HG02970 (cell line): ENCODE results near the gene ZMYM3.
"Not testable (repeated sequence)": the region's sequence is repeated elsewhere in the genome, so short reads cannot be mapped to it uniquely, and the experiment has no call there.

Experiments
- ATAC-seq: cut with Tn5 transposase; IDR thresholded peaks from one replicate; pipeline ENCODE4 v1.9.1; 2021; ENCODE audit warnings: mild to moderate bottlenecking, moderate library complexity, moderate number of reproducible peaks; ENCODE audit not compliant: unreplicated experiment, low FRiP score

The ZMYM3 gene

DNA sequence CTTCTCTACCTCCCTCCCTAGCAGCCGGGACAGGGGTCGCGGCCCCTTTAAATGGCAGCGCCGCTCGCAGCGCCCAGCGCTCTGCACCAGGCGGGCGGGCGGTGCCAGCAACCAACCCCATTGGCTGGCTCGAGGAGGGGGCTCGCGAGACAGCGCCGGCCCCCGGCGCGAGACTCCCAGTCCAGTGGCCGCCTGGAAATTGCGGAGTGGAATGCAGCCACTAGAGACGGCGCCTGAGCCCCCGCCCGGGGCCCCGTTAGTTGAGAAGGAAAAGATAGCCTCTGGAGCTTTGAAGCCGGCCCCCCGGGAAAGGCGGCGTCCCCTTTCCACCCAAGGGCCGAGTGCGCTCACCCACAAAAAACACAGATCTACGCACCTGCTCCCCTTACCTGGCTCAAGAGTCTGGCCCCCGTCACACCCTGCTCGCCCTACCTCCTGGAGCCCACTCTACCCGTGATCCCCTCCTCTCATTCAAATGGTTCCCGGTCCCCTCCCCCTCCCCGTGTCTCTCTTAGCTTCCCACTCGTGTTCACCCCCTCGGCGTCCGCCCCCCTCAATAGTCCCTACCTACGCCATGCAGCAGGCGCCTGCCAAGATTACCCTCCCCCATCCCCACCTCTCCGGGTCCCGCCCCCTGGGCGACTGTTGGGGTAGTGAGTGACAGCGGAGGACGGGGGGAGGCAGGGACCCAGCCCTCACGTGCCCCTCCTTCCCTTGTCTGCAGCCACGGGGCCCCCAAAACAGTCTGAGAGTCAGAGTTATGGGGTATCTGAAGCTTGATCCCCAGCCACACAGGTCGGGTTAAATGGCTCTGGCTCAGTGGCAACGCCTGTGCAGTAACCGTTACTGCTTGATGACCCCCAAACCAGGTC lies at the start of gene ZMYM3:
Gene ZMYM3 (minus strand): TSS at position 49 of the 872 bp plus-strand sequence. CDS start 885 bp downstream, outside the sequence.
- ATAC-seq, result peak; percentile 65

DNA sequence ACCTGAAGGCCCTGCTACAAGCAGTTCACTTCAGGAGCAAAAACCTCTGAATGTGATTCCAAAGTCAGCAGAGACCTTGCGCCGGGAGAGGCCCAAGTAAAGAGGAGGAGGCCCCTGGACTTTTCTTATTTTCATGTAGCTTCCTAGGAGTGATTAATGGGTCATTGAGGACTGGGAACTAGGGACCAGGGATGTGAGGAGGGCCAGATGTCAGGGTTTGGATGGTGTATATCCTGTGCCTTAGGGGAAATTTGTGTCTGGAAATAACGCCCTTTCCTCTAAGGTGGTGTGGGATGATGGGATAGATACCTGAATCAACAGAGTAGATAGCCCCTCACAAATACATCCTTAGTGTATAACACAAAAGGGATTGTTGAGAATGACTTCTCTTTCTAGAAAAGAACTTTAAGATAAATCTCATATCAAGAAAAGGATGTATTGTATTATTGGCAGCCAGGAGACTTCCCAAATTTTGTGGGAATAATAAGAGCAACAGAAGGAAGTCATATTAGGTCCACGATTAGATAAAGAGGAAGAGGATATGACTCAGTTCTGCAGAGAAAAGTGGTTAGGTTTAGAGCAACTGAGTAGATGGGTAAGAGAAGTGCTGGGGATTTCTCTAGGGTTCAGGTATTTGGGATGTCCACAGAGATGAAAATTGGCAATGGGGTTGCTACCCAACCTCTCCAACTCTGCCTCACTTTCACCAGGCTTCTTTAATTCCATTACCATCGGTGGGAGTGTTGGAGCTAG lies 48.7 kb upstream of the ZMYM3 start:
- ATAC-seq, result no peak

DNA sequence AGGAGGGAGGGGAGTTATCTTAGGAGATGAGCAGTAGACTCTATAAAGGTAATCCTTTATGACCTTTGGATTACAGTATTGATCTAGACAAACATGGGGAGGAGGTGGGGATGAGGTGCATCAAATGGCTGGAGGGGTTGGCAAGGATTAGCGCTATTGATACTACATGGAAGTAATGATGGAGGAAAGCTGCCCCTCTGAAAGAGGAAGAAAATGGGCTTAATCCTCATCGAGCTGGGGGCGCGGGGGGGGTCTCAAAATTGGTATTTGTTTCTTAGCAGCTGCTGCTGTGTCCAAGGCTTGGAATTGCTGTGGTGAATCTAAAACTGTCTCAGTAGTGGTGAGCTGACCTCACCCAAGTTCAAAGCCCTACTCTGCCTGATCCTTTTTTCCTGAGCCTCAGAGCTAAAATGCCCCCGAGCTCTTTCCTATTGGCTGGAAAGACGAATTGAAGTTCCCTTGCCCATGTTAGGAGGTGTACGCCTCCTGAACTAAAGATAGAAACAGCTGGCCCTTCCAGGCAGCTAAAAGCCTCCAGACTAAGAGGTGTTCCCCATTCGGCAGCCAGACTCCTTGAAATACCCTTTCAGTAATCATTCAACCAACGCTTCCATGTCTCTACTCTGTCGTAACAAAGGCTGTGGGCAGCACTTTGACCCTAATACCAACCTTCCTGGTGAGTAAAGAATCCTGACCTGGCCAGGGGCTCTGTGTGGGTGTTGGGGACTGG lies 47.4 kb upstream of the ZMYM3 start, which contains the start of gene ITGB1BP2:
Gene ITGB1BP2 (plus strand): TSS at position 556 of the 730 bp plus-strand sequence. CDS start 57 bp downstream, at position 613.
- no peak for ATAC-seq

DNA sequence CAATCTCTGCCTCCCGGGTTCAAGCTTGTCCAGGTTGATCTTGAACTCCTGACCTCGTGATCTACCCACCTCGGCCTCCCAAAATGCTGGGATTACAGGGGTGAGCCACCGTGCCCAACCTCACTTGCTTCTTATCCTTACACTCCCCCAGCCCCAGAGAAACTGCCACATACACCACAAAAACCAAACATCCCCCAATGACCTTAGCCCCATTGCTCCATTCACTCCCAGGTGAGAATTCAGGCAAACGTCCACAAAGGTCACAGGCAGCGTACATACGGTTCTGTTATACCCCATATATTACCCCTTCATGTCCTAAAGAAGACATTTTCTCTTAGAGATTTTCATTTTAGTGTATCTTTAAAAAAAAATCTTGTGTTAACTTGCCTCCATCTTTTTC lies 46.6 kb upstream of the ZMYM3 start:
- ATAC-seq, result not testable (repeated sequence)

DNA sequence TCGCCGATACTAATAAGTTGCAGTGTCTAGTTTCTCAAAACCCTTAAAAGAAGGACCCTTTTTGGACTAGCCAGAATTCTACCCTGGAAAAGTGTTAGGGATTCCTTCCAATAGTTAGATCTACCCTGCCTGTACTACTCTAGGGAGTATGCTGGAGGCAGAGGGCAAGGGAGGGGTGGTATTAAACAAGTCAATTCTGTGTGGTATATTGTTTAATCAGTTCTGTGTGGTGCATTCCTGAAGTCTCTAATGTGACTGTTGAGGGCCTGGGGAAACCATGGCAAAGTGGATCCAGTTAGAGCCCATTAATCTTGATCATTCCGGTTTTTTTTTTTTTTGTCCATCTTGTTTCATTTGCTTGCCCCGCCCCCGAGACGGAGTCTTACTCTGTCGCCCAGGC lies 46.1 kb upstream of the ZMYM3 start:
- not testable (repeated sequence) for ATAC-seq

DNA sequence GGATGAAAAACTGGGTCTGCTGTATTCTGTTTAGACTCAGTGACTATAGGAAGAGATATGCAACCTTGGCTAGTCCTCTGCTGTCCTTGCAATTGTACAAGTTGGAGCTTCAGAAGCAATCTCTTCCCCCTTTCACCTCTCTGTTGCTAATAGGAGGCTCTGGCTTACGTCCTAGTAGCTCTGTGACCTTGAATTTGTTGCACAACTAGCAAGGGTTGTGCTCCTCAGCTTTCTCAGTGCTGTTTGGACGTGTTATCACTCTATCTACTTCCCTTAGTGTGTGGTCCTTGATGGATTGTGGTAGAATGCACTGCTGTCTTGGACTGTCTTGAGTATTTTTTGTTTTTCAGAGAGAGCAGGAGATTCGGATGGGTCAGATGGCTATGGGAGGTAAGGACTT lies 44.2 kb upstream of the ZMYM3 start:
- ATAC-seq, result no peak

DNA sequence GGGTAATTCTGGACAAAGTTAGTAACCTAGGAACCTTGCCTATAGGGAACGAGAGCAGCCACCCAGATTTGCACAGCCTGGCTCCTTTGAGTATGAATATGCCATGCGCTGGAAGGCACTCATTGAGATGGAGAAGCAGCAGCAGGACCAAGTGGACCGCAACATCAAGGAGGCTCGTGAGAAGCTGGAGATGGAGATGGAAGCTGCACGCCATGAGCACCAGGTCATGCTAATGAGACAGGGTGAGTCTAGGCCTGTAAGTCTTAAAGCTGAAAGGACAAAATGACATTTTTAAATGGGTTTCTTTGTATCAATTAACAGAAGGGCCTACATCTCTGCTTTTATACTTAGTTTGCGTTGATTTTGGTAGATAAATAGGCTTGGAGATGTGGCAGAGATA lies 42.9 kb upstream of the ZMYM3 start:
- no peak for ATAC-seq

DNA sequence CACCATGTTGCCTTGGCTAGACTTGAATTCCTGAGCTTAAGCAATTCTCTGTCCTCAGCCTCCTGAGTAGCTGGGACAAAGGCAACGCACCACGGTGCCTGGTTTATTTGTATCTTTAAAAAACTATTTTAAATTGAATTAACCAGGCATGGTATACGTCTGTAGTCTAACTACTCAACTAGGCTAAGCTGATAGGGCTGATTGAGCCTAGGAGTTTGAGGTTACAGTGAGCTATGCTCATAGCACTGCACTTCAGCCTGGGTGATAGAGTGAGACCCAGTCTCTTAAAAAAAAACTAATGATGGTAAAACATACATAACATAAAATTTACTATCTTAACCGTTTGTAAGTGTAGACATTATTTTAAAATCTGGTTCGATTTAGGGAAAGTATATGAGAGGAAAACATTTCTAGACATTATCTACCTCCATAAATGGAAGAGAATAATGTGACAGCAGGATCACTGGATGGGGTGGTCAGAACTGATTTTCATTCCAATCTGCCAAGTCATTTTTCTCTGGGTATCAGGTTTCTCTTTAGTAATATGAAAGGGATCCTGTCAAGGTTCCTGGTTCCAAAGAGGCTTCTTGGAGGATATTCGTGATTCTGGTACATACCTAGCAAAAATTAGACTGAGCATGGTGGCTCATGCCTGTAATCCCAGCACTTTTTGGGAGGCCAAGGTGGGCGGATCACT lies 38.9 kb upstream of the ZMYM3 start:
- ATAC-seq, result no peak

DNA sequence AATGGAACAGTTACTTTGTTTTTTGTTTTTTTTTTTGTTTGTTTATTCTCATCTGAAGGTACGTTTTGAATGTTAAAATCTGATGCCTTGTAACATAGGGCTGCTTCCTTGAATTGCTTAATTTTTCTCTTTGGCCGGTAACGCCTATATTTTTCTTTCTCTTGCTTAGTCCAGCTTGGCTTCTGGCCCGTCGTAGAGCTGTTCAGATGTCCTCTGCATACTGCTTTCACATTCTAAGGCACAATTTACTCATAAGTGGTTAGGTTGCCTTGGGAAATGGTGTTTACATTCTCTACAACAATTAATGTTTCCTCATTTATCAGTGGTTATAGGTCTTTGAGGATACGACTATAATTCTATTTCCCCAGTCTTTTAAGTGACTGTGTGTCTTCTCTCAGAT lies 37.4 kb upstream of the ZMYM3 start:
- no peak for ATAC-seq

DNA sequence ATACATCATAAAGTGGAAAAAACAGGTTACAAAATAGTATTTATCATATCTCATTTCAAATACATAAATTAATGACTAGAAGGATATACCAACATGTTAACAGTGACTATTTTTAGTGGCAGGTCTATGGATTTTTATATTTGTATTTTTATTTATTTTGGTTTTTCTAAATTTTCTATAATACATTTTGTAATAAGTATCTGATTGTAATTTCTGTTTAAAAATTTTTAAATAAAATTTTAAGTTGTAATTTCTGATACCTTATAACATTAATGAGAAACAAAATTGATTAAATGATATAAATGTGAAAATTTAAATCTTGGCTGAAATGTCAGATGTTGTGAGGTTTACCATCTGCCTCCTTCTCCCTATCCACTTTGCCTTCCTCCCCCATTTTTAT lies 32.0 kb upstream of the ZMYM3 start:
- no peak for ATAC-seq

DNA sequence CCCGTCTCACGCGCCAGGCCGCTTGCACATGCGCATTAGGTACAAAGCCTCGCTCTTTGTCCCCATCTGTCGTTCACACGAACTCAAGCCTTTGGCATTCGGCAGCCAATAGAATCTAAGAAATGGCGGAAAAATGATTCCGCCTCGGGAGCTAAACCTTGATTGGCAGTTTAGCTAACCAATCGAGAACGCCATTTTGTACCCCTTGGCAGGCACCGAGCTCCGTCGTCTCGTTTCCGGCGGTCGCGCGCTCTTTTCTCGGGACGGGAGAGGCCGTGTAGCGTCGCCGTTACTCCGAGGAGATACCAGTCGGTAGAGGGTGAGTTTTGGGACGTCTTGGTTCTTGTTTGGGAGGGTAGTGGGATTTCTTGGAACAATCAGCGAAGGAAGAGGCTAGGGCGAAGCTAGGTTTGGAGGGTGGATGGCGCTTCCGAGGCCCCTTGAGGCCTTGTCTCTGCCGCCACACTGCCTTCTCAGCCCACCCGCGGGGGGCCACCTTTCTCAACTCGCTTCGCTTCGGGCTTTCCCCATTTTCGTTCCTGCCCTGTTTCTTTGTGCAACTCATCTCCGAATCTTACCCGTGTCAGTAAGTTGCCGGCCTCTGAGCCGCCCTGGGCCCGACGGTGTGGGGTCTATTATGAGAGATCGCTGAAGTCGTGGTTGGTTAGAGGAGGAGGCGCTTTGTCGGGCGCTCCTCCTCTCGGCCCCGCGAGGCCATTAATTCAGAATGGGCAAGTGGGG lies 29.6 kb upstream of the ZMYM3 start, which contains the start of gene NONO:
Gene NONO (plus strand): TSS at position 233 of the 741 bp plus-strand sequence. CDS start 7,003 bp downstream, outside the sequence.
- peak; percentile 77 for ATAC-seq

DNA sequence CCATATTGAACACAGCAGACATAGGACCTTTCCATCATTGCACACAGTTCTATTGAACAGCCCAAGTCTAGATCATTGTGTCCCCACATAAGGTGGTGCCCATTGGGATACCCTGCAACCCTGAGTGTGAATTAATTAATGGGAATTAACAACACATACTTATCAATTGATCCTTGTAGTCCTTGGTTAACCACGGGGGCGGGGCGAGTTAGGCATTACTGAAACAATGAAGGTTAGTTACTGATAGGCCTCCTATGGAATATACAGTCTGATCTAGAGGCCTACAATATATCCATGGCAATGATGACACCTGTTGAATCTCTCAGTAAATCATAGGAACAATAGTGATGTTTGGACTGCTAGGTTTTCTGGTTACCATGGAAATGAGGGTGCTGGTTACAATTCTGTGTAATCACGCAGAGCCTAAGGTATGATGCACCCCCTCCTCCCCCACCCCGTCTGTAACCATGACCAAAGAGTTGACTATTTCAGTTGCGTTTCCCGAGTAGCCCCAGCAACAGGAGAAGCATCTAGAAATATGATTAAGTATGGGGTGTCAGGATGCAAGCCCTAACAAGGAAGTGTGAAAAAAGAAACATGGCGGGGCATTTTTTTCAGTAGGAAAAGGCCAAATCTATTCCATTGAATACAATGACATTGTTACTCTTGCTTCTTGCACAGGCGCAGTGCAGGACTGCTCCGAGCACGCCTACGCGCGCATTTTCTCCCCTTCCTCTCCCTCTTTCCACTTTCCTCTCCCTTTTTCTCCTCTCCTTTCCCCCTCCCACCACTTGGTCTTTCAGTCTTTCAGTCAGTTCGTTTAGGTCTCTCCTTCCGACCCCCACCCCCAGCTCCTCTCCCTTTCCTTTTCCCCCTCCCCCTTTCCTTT lies 28.8 kb upstream of the ZMYM3 start:
- peak; percentile 25 for ATAC-seq

DNA sequence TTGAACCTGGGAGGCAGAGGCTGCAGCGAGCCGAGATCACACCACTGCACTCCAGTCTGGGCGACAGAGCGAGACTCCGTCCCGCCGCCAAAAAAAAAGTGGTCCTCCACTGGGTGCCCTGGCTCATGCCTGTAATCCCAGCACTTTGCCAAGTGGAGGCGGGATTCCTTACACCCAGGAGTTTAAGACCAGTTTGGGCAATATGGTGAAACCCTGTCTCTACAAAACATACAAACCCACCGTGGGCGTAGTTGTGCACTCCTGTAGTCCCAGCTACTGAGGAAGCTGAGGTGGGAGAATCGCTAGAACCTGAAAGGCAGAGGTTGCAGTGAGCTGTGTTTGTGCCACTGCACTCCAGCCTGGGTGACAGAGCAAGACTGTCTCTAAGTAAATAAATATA lies 27.4 kb upstream of the ZMYM3 start:
- ATAC-seq, result not testable (repeated sequence)

DNA sequence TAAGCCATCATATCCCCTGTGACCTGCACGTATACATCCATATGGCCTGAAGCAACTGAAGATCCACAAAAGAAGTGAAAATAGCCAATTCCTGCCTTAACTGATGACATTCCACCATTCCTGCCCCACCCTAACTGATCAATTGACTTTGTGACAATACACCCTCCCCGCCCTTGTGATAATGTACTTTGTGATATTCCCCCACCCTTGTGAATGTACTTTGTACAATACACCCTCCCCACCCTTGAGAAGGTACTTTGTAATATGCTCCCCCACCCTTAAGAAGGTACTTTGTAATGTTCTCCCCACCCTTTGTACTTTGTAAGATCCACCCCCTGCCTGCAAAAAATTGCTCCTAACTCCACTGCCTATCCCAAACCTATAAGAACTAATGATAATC lies 18.4 kb upstream of the ZMYM3 start:
- ATAC-seq, result not testable (repeated sequence)

DNA sequence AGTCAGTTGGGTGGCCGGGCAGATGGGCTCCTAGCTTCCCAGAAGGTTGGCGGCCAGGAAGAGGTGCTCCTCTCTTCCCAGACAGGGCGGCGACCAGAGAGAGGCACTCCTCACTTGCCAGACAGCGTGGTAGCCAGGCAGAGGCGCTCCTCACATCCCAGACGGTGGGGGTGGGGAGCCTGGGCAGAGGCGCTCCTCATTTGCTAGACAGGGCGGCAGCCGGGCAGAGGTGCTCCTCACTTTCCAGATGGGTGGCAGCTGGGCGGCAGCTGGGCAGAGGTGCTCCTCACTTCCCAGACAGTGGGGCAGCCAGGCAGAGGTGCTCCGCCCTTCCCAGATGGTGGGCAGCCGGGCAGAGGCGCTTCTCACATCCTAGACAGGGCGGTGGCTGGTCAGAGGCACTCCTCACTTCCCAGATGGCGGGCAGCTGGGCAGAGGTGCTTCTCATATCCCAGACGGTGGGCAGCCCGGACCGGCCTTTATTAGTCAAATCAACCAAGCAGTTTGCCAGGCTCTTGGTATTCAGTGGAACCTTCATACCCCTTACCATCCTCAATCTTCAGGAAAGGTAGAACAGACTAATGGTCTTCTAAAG lies 16.0 kb upstream of the ZMYM3 start:
- ATAC-seq, result no peak

DNA sequence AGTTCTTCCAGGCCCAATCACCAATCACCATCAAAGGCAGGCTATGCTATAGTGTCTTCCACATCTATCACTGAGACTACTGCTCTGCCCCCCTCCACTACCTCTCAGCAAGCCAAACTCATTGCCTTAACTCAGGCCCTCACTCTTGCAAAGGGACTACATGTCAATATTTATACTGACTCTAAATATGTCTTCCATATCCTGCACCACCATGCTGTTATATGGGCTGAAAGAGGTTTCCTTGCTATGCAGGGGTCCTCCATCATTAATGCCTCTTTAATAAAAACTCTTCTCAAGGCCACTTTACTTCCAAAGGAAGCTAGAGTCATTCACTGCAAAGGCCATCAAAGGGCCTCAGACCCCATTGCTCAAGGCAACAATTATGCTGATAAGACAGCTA lies 14.7 kb upstream of the ZMYM3 start:
- not testable (repeated sequence) for ATAC-seq

DNA sequence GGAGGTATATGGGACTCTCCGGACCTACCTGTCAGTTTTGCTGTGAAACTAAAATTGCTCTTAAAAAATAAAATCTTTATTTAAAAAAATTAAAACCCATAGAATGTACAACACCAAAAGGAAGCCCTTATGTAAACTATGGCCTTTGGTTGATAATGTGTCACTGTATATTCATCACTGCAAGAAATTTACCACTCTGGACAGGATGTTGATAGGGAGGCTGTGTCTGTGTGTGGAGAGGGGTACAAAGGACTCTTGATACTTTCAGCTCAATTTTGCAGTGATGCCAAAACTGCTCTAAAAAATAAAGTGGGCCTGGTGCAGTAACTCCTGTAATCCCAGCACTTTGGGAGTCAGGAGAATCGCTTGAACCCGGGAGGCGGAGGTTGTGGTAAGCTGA lies 2.9 kb upstream of the ZMYM3 start:
- ATAC-seq, result no peak

DNA sequence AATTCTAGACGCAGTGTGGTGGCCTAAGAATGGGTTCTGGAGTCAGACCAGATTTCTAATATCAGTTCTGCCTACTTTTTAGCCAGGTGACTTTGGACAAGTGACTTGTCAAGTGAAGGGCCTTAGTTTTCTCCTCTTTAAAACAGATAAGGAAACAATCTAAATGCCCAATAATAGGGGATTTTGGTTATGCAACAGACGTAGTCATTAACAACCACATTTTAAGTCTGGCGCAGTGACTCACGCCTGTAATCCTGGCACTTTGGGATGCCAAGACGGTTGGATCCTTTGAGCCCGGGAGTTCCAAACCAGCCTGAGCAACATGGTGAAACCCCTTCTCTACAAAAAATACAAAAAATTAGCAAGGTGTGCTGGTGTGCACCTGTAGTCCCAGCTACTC lies 2.1 kb upstream of the ZMYM3 start:
- ATAC-seq, result no peak
